ENCODE measurements around the gene SCO2.

DNA sequence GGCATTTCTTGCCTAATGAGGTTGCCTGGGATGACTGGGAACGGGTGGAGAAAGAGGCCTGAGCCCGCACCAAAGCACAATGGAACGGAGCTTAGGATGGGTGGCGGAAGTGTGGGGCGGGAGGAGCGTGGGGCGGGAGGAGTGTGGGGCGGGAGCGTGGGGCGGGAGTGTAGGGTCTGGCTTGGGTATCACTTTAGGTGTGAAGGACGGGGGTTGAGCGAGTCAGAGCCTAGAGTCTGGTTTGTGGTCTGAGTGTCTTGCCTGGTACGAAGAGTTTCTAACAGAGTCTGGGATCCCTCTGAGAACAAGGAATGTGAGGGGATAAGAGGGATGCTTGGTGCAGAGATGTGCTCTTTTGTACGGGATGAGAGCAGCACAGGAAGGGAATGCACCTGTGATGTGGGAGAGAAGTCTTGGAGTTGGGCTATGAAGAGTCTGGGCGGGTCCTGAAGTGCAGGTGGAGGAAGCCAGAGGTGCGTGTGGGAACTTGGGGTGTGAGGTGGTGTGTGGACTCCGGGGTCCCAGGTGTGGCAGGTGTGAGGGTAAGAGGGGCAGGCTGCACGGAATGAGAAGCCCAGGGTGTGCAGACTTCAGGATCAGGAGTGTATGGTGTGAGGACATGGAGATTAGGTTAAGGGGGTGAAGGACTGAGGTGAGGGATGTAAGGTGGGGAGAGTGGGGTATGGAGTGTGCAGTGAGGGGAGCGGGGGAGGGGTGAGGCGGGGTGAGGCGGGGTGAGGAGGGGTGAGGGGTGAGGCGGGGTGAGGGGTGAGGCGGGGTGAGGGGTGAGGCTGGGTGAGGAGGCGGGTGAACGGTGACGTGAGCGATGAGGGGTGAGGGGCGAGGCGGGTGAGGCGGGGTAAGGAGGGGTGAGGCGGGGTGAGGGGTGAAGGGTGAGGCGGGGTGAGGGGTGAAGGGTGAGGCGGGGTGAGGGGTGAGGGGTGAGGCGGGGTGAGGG lies 36.3 kb upstream of the SCO2 start:
- TF ChIP-seq, protein P1, sequence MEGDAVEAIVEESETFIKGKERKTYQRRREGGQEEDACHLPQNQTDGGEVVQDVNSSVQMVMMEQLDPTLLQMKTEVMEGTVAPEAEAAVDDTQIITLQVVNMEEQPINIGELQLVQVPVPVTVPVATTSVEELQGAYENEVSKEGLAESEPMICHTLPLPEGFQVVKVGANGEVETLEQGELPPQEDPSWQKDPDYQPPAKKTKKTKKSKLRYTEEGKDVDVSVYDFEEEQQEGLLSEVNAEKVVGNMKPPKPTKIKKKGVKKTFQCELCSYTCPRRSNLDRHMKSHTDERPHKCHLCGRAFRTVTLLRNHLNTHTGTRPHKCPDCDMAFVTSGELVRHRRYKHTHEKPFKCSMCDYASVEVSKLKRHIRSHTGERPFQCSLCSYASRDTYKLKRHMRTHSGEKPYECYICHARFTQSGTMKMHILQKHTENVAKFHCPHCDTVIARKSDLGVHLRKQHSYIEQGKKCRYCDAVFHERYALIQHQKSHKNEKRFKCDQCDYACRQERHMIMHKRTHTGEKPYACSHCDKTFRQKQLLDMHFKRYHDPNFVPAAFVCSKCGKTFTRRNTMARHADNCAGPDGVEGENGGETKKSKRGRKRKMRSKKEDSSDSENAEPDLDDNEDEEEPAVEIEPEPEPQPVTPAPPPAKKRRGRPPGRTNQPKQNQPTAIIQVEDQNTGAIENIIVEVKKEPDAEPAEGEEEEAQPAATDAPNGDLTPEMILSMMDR (IDR thresholded peaks at IDR 0.05), result no peak
- TF ChIP-seq POLR2A (IDR thresholded peaks at IDR 0.05), result no peak
